ENCODE results near the gene CORO7.
"Not testable (repeated sequence)": the region's sequence is repeated elsewhere in the genome, so short reads cannot be mapped to it uniquely, and the experiment has no call there.

Gene CORO7

DNA sequence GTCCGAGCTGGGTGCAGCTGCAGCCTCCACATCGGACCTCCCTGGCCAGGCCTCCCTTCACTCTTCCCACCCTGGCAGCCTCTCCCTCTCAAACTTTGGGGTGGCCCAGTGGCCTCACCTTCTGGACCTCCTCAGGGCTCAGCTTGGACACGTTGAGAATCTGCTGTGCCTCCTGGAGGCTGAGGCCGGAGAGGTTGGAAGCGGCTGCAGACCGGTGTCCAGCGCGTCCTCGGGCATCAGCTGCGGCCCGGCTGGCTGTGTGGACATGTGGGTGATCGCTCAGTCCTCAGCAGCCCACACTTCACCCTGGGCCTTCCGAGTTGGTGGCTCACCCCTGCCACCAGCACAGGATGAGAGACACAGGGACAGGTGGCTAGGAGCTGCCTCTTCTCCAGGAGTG lies 75.1 kb downstream of the CORO7 start:
- in situ Hi-C loops (cut with HindIII; ENCODE audit: low sequenced_read_pairs) = loop anchor here (5.0 to 10.0 kb wide), 2 partner anchors 59 to 104 kb away; no protein-coding TSS in a partner anchor

DNA sequence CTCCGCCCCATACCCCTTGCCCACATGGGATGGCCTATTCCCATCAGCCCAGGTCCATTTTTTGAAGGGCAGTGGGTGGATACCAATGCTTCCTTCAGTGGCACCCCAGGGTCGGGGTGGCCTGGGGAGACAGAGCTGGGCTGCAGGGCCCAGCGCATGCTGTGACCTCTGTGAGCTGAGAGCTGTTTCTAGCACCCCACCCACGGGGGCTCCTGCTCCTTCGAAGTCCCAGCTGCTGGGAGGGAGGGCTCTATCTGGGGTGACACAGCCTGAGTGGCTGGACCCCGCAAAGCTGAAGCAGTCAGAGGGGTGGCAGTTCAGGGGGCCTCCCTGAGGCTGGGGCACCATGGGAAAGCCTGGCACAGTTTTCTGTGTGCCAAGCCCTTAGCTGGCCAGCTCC lies 76.0 kb downstream of the CORO7 start:
- in situ Hi-C loops (cut with HindIII; ENCODE audit: low sequenced_read_pairs) = loop anchor here (5.0 to 10.0 kb wide), 2 partner anchors 58 to 104 kb away; no protein-coding TSS in a partner anchor

GRCh38 chr16:4339909-4340308 lies 76.5 kb downstream of the CORO7 start:
- in situ Hi-C loops (cut with HindIII; ENCODE audit: low sequenced_read_pairs) = loop anchor here (5.0 to 10.0 kb wide), 2 partner anchors 58 to 105 kb away; no protein-coding TSS in a partner anchor

DNA sequence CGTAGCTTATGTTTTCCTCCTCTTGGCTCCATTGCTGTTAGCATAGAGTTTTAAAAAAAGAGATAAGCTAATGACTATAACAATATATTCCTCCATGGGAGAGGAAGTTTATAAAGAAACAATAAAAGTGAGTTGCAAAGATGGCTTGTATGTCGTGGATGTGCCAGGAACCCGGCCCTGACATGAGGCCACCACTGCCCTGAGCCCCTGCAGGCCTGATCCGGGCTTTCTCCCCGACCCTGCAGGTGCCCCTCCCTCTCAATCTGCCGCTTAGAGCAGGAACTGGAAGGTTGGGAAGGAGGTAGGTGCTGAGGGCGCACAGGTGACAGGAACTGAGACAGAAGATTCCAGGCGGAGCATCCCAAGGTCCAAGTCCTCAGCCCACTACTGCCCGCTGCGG lies 76.9 kb downstream of the CORO7 start:
- in situ Hi-C loops (cut with HindIII; ENCODE audit: low sequenced_read_pairs) = no loop called here

DNA sequence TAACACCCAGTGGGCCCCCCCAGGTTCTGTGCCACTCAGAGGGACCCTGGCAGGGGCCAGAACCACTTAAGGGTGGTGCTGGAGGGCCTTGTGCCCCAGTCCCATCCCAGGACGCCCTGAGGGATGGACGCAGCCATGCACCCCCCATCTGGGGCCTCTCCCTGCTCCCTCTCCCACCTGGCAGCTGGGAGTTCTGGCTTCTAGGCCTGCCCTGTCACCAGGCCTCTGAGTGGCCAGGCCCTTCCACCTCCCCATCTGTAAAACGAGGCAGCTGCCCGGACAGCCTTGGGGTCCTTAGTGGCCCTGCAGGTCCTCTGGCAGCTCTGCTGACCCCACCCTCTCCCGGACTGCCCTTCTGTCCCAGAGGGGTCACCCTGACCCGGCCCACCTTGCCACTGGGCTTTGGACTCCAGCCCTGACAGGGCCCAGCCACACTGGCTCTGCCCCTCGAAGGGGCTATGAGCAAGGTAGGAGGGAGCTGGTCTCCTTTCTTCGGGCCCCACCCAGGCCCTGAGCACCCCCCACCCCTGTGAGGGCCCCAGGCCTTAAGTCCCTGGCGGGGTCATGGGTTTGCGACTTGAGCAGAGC lies 77.6 kb downstream of the CORO7 start:
- in situ Hi-C loops (cut with HindIII; ENCODE audit: low sequenced_read_pairs) = no loop called here

DNA sequence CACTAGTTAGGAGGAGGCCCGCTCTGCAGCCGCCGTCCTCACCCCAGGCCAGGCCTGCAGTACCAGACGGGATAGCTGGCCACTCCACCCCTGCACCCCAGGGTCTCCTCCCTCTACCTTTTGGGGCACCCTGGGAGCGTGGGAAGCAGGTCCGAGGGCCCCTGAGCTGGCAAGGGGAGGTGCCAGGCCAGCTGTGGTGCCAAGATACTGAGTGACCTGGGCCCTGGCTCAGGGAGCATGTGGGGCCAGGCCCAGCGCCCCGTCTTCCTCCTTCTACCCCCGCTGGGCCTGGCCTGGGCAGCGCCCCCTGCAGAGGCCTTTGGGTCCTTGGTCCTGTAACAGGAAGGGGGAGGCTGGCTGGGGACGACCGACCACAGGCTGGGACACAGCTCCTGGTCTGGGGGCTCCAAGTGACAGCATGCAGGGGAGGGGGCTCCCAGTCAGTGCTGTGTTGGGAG lies 78.2 kb downstream of the CORO7 start:
- in situ Hi-C loops (cut with HindIII; ENCODE audit: low sequenced_read_pairs) = no loop called here

GRCh38 chr16:4337540-4338088 lies 78.8 kb downstream of the CORO7 start:
- in situ Hi-C loops (cut with HindIII; ENCODE audit: low sequenced_read_pairs) = no loop called here

GRCh38 chr16:4336701-4337539 lies 79.5 kb downstream of the CORO7 start:
- in situ Hi-C loops (cut with HindIII; ENCODE audit: low sequenced_read_pairs) = no loop called here

GRCh38 chr16:4334724-4335495 lies 81.5 kb downstream of the CORO7 start:
- in situ Hi-C loops (cut with HindIII; ENCODE audit: low sequenced_read_pairs) = no loop called here

DNA sequence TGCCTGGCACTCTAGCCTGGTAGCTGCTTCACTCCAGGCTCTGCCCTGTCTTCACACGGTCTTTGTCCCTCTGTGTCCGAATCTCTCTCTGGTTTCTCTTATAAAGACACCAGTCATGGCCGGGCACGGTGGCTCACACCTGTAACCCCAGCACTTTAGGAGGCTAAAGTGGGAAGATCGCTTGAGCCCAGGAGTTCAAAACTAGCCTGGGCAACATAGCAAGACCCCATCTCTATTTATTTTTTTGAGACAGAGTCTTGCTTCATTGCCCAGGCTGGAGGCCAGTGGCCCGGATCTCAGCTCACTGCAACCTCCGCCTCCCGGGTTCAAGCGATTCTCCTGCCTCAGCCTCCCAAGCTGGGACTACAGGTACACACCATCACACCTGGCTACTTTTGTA lies 82.7 kb downstream of the CORO7 start:
- in situ Hi-C loops (cut with HindIII; ENCODE audit: low sequenced_read_pairs) = not testable (repeated sequence)

GRCh38 chr16:4333308-4333638 lies 83.1 kb downstream of the CORO7 start:
- in situ Hi-C loops (cut with HindIII; ENCODE audit: low sequenced_read_pairs) = no loop called here

GRCh38 chr16:4332623-4333307 lies 83.6 kb downstream of the CORO7 start:
- in situ Hi-C loops (cut with HindIII; ENCODE audit: low sequenced_read_pairs) = no loop called here

GRCh38 chr16:4332083-4332482 lies 84.3 kb downstream of the CORO7 start:
- in situ Hi-C loops (cut with HindIII; ENCODE audit: low sequenced_read_pairs) = no loop called here

- in situ Hi-C loops (cut with HindIII; ENCODE audit: low sequenced_read_pairs) = no loop called here
Measured at GRCh38 chr16:4330277-4330874, 86.0 kb downstream of the CORO7 start.

DNA sequence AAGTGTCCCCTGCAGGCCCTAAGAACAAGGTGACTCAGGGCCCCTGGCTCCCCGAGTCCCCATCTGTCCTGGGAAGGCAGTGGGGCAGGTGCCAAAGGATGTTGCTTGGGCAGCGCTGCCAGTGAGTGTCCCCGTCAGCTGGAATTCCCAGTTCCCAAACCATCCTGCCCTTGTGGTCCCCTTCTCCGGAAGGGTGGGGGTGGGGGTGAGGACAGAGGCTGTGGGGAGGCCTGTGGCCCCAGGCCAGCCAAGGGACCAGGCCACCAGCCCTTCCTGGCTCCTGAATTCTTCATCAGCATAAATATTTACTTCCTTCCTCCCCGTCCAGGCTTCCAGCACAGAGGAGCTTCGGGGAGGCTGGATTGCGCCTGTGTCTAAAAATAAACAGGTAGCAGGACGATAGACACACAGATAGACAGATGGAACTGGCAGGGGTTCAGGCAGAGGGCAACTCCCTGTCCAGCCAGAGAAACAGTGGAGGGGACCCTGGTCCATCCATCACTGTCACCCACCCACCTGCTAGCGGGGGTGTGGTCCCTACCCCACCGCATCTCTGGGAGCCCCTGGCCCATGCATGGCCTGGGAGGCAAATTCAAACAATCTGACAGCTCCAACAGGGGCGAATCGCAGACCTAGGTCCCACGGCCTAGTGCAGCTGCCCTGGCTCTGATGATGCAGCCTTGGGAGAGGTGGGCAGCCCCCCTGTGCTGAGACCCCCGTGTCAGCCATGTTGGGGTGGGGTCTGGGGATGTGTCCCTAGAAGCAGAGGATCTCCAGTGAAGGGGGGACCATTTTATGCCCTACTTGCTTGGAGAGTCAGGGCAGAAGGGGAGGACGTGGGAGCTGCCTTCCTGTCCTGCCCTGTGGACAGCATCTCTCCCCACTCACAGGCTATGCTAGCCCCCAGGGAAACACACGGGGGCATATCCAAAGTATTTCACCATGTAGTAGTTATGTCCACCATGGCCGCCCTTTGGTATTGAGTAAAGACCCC lies 87.3 kb downstream of the CORO7 start:
- in situ Hi-C loops (cut with HindIII; ENCODE audit: low sequenced_read_pairs) = no loop called here

DNA sequence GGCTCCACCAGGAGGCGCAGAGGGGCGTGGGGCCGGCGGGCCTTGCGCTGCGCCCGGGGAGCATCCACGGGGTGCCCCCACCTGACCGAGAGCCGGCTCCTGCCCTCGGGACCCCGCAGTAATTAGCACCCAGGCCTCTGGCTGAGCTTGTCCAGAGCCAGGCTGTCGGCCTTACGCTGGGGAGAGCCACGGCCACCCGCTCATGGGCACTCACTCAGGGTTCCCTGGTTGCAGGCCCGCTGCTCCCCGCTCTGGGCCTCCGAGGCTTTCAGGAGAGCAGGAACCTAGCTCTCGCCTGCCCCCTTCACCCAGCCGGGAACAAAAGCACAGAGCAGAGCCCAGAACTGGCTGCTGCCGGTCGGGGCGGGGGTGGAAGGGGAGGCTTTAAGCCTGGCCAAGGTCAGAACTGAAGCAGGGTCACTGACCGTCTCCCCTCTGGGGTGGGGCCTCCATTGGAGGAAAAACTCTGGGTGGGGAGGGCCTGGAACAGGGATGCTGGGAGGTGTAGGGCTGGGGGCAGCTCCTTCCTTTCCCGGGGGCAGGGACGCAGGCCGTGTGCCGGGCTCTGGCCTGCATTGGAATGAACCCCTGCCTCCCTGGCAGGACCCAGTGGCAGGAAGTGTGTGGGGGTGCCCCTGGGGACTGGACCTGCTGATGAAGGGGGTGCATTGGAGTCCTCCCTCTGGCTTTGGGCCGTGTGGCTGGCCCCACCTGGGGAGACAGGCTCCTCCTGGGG lies 88.2 kb downstream of the CORO7 start:
- in situ Hi-C loops (cut with HindIII; ENCODE audit: low sequenced_read_pairs) = no loop called here

- in situ Hi-C loops (cut with HindIII; ENCODE audit: low sequenced_read_pairs) = no loop called here
Measured at GRCh38 chr16:4327386-4328045, 88.9 kb downstream of the CORO7 start.

GRCh38 chr16:4325253-4325758 lies 91.1 kb downstream of the CORO7 start:
- in situ Hi-C loops (cut with HindIII; ENCODE audit: low sequenced_read_pairs) = no loop called here

All from endothelial cell of hepatic sinusoid (primary cell).